ENCODE results near the gene P4HB.

- TF ChIP-seq POLR2A (IDR thresholded peaks at IDR 0.05): no peak
- no peak for TF ChIP-seq CTCF (IDR thresholded peaks at IDR 0.05)
- no peak for TF ChIP-seq POLR2AphosphoS5 (IDR thresholded peaks at IDR 0.05; ENCODE audit: insufficient read depth in 1 of 2, low read depth in 1 of 2)
These were observed 21.5 kb downstream of the P4HB start for GRCh38 chr17:81838753-81839255.

All from vagina (tissue), 2 donors.